NCI-H774 (cell line): Measurements from ENCODE around the gene RAB7B.

Experiments used
- DNase-seq: peaks from one replicate; lab custom pipeline; 2025; lab: John Stamatoyannopoulos, UW

The RAB7B gene

GRCh38 chr1:206022766-206023165, 19.6 kb upstream of the RAB7B start:
- DNase-seq = no peak

GRCh38 chr1:206021626-206022365, 18.6 kb upstream of the RAB7B start:
- no peak for DNase-seq

GRCh38 chr1:206021008-206021625, 17.9 kb upstream of the RAB7B start:
- no peak for DNase-seq

GRCh38 chr1:206020393-206021007, 17.3 kb upstream of the RAB7B start:
- DNase-seq = no peak

- no peak for DNase-seq
Measured at GRCh38 chr1:206015071-206015470, 11.9 kb upstream of the RAB7B start.

- DNase-seq = no peak
Measured at GRCh38 chr1:206014601-206015000, 11.4 kb upstream of the RAB7B start.

- no peak for DNase-seq
Measured at GRCh38 chr1:206013026-206013795, 10.0 kb upstream of the RAB7B start.

- no peak for DNase-seq
Measured at GRCh38 chr1:206012086-206012859, 9.1 kb upstream of the RAB7B start.

GRCh38 chr1:206011057-206011456, 7.9 kb upstream of the RAB7B start:
- DNase-seq = no peak

- no peak for DNase-seq
Measured at GRCh38 chr1:206010060-206010459, 6.9 kb upstream of the RAB7B start.

GRCh38 chr1:206006946-206007345, 3.8 kb upstream of the RAB7B start:
- DNase-seq = no peak

- no peak for DNase-seq
Measured at GRCh38 chr1:206005778-206006180, 2.6 kb upstream of the RAB7B start.

- no peak for DNase-seq
Measured at GRCh38 chr1:206005234-206005633, 2.0 kb upstream of the RAB7B start.

GRCh38 chr1:206004826-206005225, 1.6 kb upstream of the RAB7B start:
- no peak for DNase-seq

GRCh38 chr1:206003854-206004800, 932 bp upstream of the RAB7B start:
- DNase-seq = no peak

- no peak for DNase-seq
Measured at GRCh38 chr1:206002160-206002559, 1.0 kb downstream of the RAB7B start.

- no peak for DNase-seq
Measured at GRCh38 chr1:206001476-206001888, 1.7 kb downstream of the RAB7B start.

- DNase-seq = no peak
Measured at GRCh38 chr1:206000641-206001339, 2.4 kb downstream of the RAB7B start.

- no peak for DNase-seq
Measured at GRCh38 chr1:205998457-205999241, 4.5 kb downstream of the RAB7B start.
